ENCODE measurements around the gene CD81. TPM values are rescaled to one million over a fixed set of nuclear protein-coding genes. Genes with fewer than 3 reads are reported as not detected.

Gene CD81
- total RNA-seq (ENCODE audit: unreplicated experiment), result 347 TPM
- long read RNA-seq, partial matches to known transcripts, result 12 of 26 reads
- long read RNA-seq, other reads (novel, unspliced or antisense), result 9 of 26 reads

- H3K4me1 Mint-ChIP-seq (ENCODE audit: low read depth, unreplicated experiment), result peaks cover 5% of the 10 kb centered on the region
- no peak for TF ChIP-seq CTCF (IDR thresholded peaks at IDR 0.05; ENCODE audit: partially characterized antibody, unreplicated experiment)
- H3K4me3 Mint-ChIP-seq (ENCODE audit: unreplicated experiment), result peak within 1 kb of the TSS; percentile 92
- no peaks in the 10 kb centered on the region for H3K36me3 Mint-ChIP-seq (ENCODE audit: unreplicated experiment)
- peak; percentile 71 for DNase-seq
- H3K27me3 Mint-ChIP-seq (ENCODE audit: unreplicated experiment), result peaks cover 16% of the 10 kb centered on the region
- H3K9me3 Mint-ChIP-seq (ENCODE audit: unreplicated experiment), result peaks cover 12% of the 10 kb centered on the region
- peak within 1 kb of the TSS; percentile 96 for H3K27ac Mint-ChIP-seq (ENCODE audit: unreplicated experiment)
Observed at GRCh38 chr11:2376751-2377451, at the start of gene CD81. TSS of gene CD81 (plus strand) at chr11:2377310. CDS start at chr11:2377550, 240 bp downstream.

GRCh38 chr11:2328021-2328420, 49.1 kb upstream of the CD81 start:
- Mint-ChIP-seq H3K36me3 (ENCODE audit: unreplicated experiment) (peaks cover 16% of the 10 kb centered on the region), H3K4me1 (ENCODE audit: low read depth, unreplicated experiment) (no peaks in the 10 kb centered on the region), H3K4me3 (ENCODE audit: unreplicated experiment) (no peak overlapping the region), H3K9me3 (ENCODE audit: unreplicated experiment) (peaks cover 2% of the 10 kb centered on the region), H3K27me3 (ENCODE audit: unreplicated experiment) (peaks cover 9% of the 10 kb centered on the region), H3K27ac (ENCODE audit: unreplicated experiment) (no peak overlapping the region)
- TF ChIP-seq CTCF (IDR thresholded peaks at IDR 0.05; ENCODE audit: partially characterized antibody, unreplicated experiment), result no peak
- no peak for DNase-seq

- no peak for DNase-seq
- H3K4me1 Mint-ChIP-seq (ENCODE audit: low read depth, unreplicated experiment), result no peaks in the 10 kb centered on the region
- no peak overlapping the region for H3K27ac Mint-ChIP-seq (ENCODE audit: unreplicated experiment)
- no peak overlapping the region for H3K4me3 Mint-ChIP-seq (ENCODE audit: unreplicated experiment)
- no peak for TF ChIP-seq CTCF (IDR thresholded peaks at IDR 0.05; ENCODE audit: partially characterized antibody, unreplicated experiment)
- peaks cover 7% of the 10 kb centered on the region for H3K27me3 Mint-ChIP-seq (ENCODE audit: unreplicated experiment)
- H3K9me3 Mint-ChIP-seq (ENCODE audit: unreplicated experiment), result peaks cover 2% of the 10 kb centered on the region
- H3K36me3 Mint-ChIP-seq (ENCODE audit: unreplicated experiment), result peaks cover 16% of the 10 kb centered on the region
Observed at GRCh38 chr11:2328656-2329354, 48.3 kb upstream of the CD81 start.

- Mint-ChIP-seq H3K4me1 (ENCODE audit: low read depth, unreplicated experiment) (no peaks in the 10 kb centered on the region), H3K36me3 (ENCODE audit: unreplicated experiment) (peaks cover 16% of the 10 kb centered on the region), H3K9me3 (ENCODE audit: unreplicated experiment) (peaks cover 2% of the 10 kb centered on the region), H3K27me3 (ENCODE audit: unreplicated experiment) (peaks cover 7% of the 10 kb centered on the region), H3K4me3 (ENCODE audit: unreplicated experiment) (no peak overlapping the region), H3K27ac (ENCODE audit: unreplicated experiment) (no peak overlapping the region)
- no peak for DNase-seq
- no peak for TF ChIP-seq CTCF (IDR thresholded peaks at IDR 0.05; ENCODE audit: partially characterized antibody, unreplicated experiment)
Observed at GRCh38 chr11:2329551-2329950, 47.6 kb upstream of the CD81 start.

GRCh38 chr11:2330696-2331095, 46.4 kb upstream of the CD81 start:
- Mint-ChIP-seq H3K4me1 (ENCODE audit: low read depth, unreplicated experiment) (no peaks in the 10 kb centered on the region), H3K4me3 (ENCODE audit: unreplicated experiment) (no peak overlapping the region), H3K27ac (ENCODE audit: unreplicated experiment) (no peak overlapping the region), H3K36me3 (ENCODE audit: unreplicated experiment) (peaks cover 16% of the 10 kb centered on the region), H3K9me3 (ENCODE audit: unreplicated experiment) (peaks cover 2% of the 10 kb centered on the region), H3K27me3 (ENCODE audit: unreplicated experiment) (peaks cover 7% of the 10 kb centered on the region)
- no peak for DNase-seq
- TF ChIP-seq CTCF (IDR thresholded peaks at IDR 0.05; ENCODE audit: partially characterized antibody, unreplicated experiment), result no peak

Data from glutamatergic neuron (in vitro differentiated cells).